Prostate gland (tissue), 2 donors: ENCODE results near the gene CMTM4. TPM values are rescaled to one million over a fixed set of nuclear protein-coding genes. Genes with fewer than 3 reads are reported as not detected.

Experiments
- DNase-seq: peaks from one replicate; pipeline ENCODE4 v3.0.0-alpha.2; 2019; ENCODE audit warnings: low spot score
- H3K27ac ChIP-seq, 2 donors: fragments of 200-600 bp; sonication (generic); 2 replicates each; pipeline ENCODE4 v1.5.1; 2017 to 2019
- H3K27me3 ChIP-seq: fragments of 200-600 bp; sonication (generic); replicated peaks from 2 replicates; pipeline ENCODE4 v1.5.1; 2019; ENCODE audit not compliant: insufficient read depth
- H3K36me3 ChIP-seq, 2 donors: fragments of 200-600 bp; sonication (generic); 1 replicate in 1 of 2; 2 replicates in 1 of 2; pipeline versions ENCODE4 v1.5.1 to v1.8.1; 2017 to 2019
- H3K4me1 ChIP-seq: fragments of 200-600 bp; sonication (generic); replicated peaks from 2 replicates; pipeline ENCODE4 v1.5.1; 2019
- H3K4me3 ChIP-seq, 2 donors: fragments of 200-600 bp; sonication (generic); 2 replicates each; pipeline ENCODE4 v1.5.1; 2017 to 2019
- H3K9me3 ChIP-seq: fragments of 200-600 bp; sonication (generic); 2 replicates; pipeline ENCODE4 v1.5.1; 2017
- POLR2A ChIP-seq: fragments of 450-650 bp; IDR thresholded peaks from one replicate; pipeline ENCODE4 v1.6.1; 2016; ENCODE audit warnings: antibody characterized with exemption, mild to moderate bottlenecking
- POLR2AphosphoS5 ChIP-seq: sonication (generic); formaldehyde crosslinking; IDR thresholded peaks from one replicate; pipeline ENCODE4 v1.6.1; 2017; ENCODE audit warnings: antibody characterized with exemption
- WGBS: methylation state at CpG from one replicate; pipeline ENCODE4 v1.1.5; 2018; 5-methylcytosine and 5-hydroxymethylcytosine counted together
- intact Hi-C: fragments of 100-400 bp; cut with DNase I; formaldehyde crosslinking; loops from one replicate; pipeline ENCODE4 v1.14.2; 2022
- total RNA-seq, 2 donors: library from RNA; depleted of rRNA; stranded (reverse); fragments of >200 nt; gene quantifications; one replicate each; pipeline ENCODE4 v1.1.0, GENCODE V29; 2016
- TF ChIP-seq, protein P1 (sequence below), 4 experiments: fragments of 200-600 bp in 2 of 4; fragments of 450-650 bp in 2 of 4; sonication (generic) in 2 of 4; IDR thresholded peaks; 1 replicate in 3 of 4; 2 replicates in 1 of 4; pipeline ENCODE4 v1.5.1; 2016 to 2019; ENCODE audit warnings: antibody characterized with exemption in 4 of 4, mild to moderate bottlenecking in 2 of 4, moderate library complexity in 2 of 4

CMTM4 gene
- total RNA-seq, 2 donors from 2014 or later = 46.9 to 57.7 TPM

DNA sequence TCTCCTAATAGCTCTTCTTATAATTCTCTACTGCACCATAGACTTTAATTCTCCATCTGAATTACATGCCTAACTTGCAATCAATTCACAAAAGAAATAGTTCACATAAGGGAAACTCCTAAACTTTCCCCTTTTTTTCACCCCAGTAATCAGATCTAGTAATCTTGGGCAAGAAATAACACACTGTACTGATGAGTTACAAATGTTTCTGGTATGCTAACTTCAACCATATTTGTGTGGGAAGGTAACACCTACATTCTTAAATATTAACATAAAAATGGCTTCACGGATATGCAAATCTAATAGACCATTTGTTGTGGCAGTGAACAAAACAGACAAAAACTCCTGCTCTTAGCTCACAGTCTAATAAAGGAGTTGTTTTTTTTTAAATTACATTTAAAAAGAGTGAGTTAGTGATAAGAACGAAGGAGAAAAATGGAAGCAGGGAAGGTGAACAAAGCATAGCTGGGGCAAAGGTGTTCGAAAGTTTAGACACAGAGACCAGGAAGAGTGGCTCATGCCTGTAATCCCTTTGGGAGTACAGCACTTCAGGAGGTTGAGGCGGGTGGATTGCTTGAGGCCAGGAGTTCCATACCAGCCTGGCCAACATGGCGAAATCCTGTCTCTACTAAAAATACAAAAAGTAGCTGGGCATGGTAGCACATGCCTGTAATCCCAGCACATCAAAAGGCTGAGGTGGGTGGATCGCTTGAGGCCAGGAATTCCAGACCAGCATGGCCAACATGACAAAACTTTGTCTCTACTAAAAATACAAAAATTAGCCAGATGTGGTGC, 57.3 kb downstream of the CMTM4 start:
- 68% methylated on average over 6 of the region's 6 CpGs for WGBS
- H3K36me3 ChIP-seq = no peaks in the 10 kb centered on the region
- DNase-seq = no peak
- intact Hi-C loops = no loop called here
- H3K27ac ChIP-seq = no peak overlapping the region
- no peak overlapping the region for H3K4me3 ChIP-seq
- no peaks in the 10 kb centered on the region for H3K4me1 ChIP-seq
- no peaks in the 10 kb centered on the region for H3K9me3 ChIP-seq
- TF ChIP-seq POLR2A (no peak), POLR2AphosphoS5 (no peak)
- TF ChIP-seq, protein P1, sequence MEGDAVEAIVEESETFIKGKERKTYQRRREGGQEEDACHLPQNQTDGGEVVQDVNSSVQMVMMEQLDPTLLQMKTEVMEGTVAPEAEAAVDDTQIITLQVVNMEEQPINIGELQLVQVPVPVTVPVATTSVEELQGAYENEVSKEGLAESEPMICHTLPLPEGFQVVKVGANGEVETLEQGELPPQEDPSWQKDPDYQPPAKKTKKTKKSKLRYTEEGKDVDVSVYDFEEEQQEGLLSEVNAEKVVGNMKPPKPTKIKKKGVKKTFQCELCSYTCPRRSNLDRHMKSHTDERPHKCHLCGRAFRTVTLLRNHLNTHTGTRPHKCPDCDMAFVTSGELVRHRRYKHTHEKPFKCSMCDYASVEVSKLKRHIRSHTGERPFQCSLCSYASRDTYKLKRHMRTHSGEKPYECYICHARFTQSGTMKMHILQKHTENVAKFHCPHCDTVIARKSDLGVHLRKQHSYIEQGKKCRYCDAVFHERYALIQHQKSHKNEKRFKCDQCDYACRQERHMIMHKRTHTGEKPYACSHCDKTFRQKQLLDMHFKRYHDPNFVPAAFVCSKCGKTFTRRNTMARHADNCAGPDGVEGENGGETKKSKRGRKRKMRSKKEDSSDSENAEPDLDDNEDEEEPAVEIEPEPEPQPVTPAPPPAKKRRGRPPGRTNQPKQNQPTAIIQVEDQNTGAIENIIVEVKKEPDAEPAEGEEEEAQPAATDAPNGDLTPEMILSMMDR (IDR thresholded peaks at IDR 0.05) = no peak
- no peaks in the 10 kb centered on the region for H3K27me3 ChIP-seq

DNA sequence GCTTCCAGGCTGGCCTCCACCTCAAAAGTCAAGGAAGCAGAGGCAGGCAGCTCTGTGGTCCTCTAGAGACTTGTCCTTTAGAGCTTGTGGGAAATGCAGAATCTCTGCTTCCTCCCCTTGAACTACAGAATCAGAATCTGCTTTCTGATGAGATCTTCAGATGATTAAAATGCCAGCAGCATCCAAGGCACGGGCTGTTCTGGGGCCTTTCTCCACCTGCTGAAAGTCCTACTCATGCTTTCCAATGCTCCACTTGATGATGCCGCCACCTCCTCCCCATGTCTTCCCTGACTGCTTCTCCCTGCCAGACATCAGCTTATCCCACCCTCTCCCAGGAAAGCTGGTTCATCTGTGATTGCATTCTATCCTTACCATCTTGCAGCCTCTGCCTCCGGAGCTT, 58.7 kb downstream of the CMTM4 start:
- intact Hi-C loops = no loop called here
- H3K4me3 ChIP-seq = no peak overlapping the region
- WGBS = 80% methylated on average over 3 of the region's 3 CpGs
- DNase-seq = no peak
- H3K27ac ChIP-seq = no peak overlapping the region
- no peaks in the 10 kb centered on the region for H3K9me3 ChIP-seq
- TF ChIP-seq, protein P1 (IDR thresholded peaks at IDR 0.05) = no peak
- TF ChIP-seq POLR2AphosphoS5 = no peak
- TF ChIP-seq POLR2A = no peak
- H3K36me3 ChIP-seq = no peaks in the 10 kb centered on the region
- H3K27me3 ChIP-seq = no peaks in the 10 kb centered on the region
- no peaks in the 10 kb centered on the region for H3K4me1 ChIP-seq

DNA sequence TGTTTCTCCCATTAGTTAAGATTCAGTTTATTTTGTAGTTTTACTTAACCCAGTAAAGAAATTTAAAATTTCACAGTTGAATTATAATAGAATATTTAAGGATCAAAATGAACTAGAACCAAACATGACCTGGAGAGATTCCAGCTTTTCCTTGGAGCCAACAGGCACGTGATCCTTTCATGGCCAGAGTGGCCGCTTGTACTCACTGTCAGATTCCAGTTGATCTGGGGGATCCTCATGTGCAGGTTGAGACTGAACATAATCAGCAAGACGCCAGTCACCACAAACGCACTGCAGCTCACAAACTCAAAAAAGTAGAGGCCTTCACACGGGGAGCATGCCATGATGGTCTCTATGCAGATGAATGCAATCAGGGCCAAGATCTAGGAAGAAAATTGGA, 60.3 kb downstream of the CMTM4 start:
- Histone ChIP-seq H3K27ac (no peak overlapping the region), H3K27me3 (no peaks in the 10 kb centered on the region), H3K4me1 (no peaks in the 10 kb centered on the region), H3K4me3 (no peak overlapping the region), H3K9me3 (no peaks in the 10 kb centered on the region), H3K36me3 (no peaks in the 10 kb centered on the region)
- TF ChIP-seq POLR2AphosphoS5 (no peak), POLR2A (no peak)
- TF ChIP-seq, protein P1 (IDR thresholded peaks at IDR 0.05) = no peak
- no peak for DNase-seq
- intact Hi-C loops = no loop called here
- WGBS = 76% methylated on average over 5 of the region's 5 CpGs

DNA sequence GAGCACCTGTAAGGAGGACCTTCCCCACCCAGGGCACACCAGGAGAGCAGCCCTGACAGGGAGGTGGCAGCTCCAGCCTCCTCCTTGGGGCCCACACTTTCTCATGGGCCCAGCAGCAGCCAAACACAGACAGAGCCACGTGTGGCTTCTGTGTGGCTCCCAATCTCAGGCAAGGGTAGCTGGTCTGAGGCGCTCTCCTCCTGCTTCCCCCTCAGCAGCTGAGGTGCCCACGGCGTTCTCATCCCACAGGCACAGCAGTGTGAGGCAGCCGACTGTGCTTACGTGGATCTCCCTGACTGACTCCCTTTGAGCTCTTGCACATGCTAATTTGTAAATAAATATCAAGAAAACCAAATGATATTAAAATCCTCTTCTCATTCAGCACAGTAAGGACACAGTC, 61.1 kb downstream of the CMTM4 start:
- H3K4me1 ChIP-seq = no peaks in the 10 kb centered on the region

More for the DNA sequence above, 61.1 kb downstream of the CMTM4 start:
- no peaks in the 10 kb centered on the region for H3K36me3 ChIP-seq
- no peaks in the 10 kb centered on the region for H3K9me3 ChIP-seq
- no peak for TF ChIP-seq POLR2A
- TF ChIP-seq, protein P1 (IDR thresholded peaks at IDR 0.05) = no peak
- no peak for TF ChIP-seq POLR2AphosphoS5
- WGBS = 77% methylated on average over 6 of the region's 6 CpGs
- H3K4me3 ChIP-seq = no peak overlapping the region
- no peak overlapping the region for H3K27ac ChIP-seq
- H3K27me3 ChIP-seq = no peaks in the 10 kb centered on the region
- intact Hi-C loops = no loop called here
- DNase-seq = no peak
